SU-DHL-6 (cell line): ENCODE results near the gene PRB2.

Source experiments
- CTCF ChIP-seq: fragments of 200-600 bp; sonication (generic); IDR thresholded peaks from one replicate; pipeline ENCODE4 v1.5.1; 2017; ENCODE audit warnings: antibody characterized with exemption, mild to moderate bottlenecking, low read length, moderate library complexity; ENCODE audit not compliant: insufficient read depth, poor library complexity, severe bottlenecking
- EZH2phosphoT487 ChIP-seq: fragments of 200-600 bp; sonication (generic), shearing (Covaris generic); conservative IDR thresholded peaks from 2 replicates; pipeline ENCODE4 v1.6.1; 2018; ENCODE audit warnings: mild to moderate bottlenecking, antibody characterized with exemption, low read length, moderate library complexity, mixed read lengths

- no peak for TF ChIP-seq CTCF
- TF ChIP-seq EZH2phosphoT487 = no peak
Observed at GRCh38 chr12:11344500-11344899, 50.9 kb downstream of the PRB2 start.
